ENCODE data around the gene GBF1.

GBF1 gene

DNA sequence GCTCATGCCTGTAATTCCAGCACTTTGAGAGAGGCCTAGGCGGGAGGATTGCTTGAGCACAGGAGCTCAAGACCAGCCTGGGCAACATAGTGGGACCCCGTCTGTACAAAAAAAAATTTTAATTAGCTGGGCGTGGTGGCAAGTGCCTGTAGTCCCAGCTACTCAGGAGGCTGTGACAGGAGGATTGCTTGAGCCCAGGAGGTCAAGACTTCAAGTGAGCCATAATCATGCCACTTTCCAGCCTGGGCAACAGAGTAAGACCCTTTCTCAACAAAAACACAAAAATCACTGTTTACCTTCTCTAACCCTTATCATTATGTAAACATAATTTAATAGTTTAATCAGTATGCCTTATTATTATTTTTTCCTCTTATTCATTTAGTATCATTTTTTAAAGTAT, 44.5 kb downstream of the GBF1 start:
- Histone ChIP-seq H3K4me2 (ENCODE audit: insufficient read depth, low read length, poor library complexity, severe bottlenecking) (no peak overlapping the region), H3K4me3 (ENCODE audit: low read length in 2 of 2) (no peak overlapping the region), H3K14ac (ENCODE audit: low read length) (no peak overlapping the region), H3K9ac (ENCODE audit: low read depth, low read length, poor library complexity) (no peak overlapping the region), H2AFZ (ENCODE audit: low read length) (no peak overlapping the region), H3K23ac (ENCODE audit: low read depth, low read length, poor library complexity) (no peak overlapping the region), H3K18ac (ENCODE audit: low read length) (no peak overlapping the region), H2BK15ac (ENCODE audit: low read length) (no peak overlapping the region), H3K4me1 (ENCODE audit: control insufficient read depth in 2 of 2, insufficient read depth in 1 of 2, low read depth in 1 of 2, low read length in 2 of 2) (no peaks in the 10 kb centered on the region), H2BK5ac (ENCODE audit: low read length) (no peak overlapping the region), H4K8ac (ENCODE audit: low read depth, low read length) (no peak overlapping the region), H3K27me3 (ENCODE audit: control insufficient read depth in 3 of 3, insufficient read depth in 3 of 3, low read depth in 1 of 3, low read length in 3 of 3) (no peaks in the 10 kb centered on the region), H2BK12ac (ENCODE audit: low read length) (no peak overlapping the region), H3K36me3 (replicated peaks in 1 of 2; ENCODE audit: control insufficient read depth in 2 of 2, insufficient read depth in 2 of 2, low read length in 2 of 2) (no peaks in the 10 kb centered on the region), H4K91ac (ENCODE audit: low read depth, low read length, poor library complexity) (no peak overlapping the region), H3K27ac (replicated peaks; ENCODE audit: low read length) (no peak overlapping the region), H3K4ac (ENCODE audit: low read length) (no peak overlapping the region), H3K9me3 (replicated peaks in 1 of 2; ENCODE audit: control insufficient read depth in 2 of 2, insufficient read depth in 1 of 2, low read depth in 1 of 2, low read length in 2 of 2) (no peaks in the 10 kb centered on the region), H3K79me1 (ENCODE audit: low read depth, low read length) (no peaks in the 10 kb centered on the region), H2AK5ac (ENCODE audit: low read depth, low read length) (no peak overlapping the region), H2BK120ac (ENCODE audit: low read depth, low read length) (no peak overlapping the region)
- no peak for DNase-seq (ENCODE audit: low spot score)
- no CpG with 5 or more reads among the region's 3 CpGs for WGBS, 2 donors (ENCODE audit: extremely low coverage in 2 of 2, insufficient read length in 2 of 2, insufficient replicate concordance in 1 of 2)

DNA sequence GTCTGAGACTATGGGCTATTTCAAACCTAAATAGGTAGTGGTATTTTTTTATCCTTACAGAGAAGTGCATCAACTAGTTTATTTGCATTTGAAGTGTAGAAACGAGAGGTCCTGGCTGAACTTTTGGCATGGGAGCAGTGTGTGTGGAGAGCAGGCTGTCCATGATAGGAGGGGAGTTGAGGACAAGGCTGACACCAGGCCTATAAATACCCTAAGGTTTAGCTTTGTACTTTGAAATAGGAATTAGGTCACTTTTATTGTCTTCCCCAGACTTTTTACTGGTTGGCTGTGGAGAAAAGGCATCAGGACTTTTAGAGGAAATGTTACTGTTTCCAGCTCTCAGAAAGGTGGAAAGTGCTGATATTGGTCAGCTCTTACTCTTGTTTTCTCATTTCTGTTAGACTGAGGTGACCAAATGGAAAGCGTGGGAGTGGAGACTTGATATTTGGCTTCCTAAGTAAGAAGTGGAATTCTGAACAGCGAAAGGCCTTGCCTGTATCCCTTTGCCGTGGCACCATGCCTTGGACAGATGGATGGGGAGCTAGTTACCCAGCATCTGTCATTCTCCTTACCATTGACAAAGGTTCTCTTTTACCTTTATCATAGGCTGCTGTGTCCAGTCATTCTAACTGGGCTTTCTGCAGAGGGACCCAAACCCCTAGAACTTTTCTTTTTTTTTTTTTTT, 46.0 kb downstream of the GBF1 start:
- no peaks in the 10 kb centered on the region for H3K79me1 ChIP-seq (ENCODE audit: low read depth, low read length)
- H4K91ac ChIP-seq (ENCODE audit: low read depth, low read length, poor library complexity): no peak overlapping the region
- H3K9me3 ChIP-seq (replicated peaks in 1 of 2; ENCODE audit: control insufficient read depth in 2 of 2, insufficient read depth in 1 of 2, low read depth in 1 of 2, low read length in 2 of 2): no peaks in the 10 kb centered on the region
- no peaks in the 10 kb centered on the region for H3K36me3 ChIP-seq (replicated peaks in 1 of 2; ENCODE audit: control insufficient read depth in 2 of 2, insufficient read depth in 2 of 2, low read length in 2 of 2)
- DNase-seq (ENCODE audit: low spot score): no peak
- H3K27me3 ChIP-seq (ENCODE audit: control insufficient read depth in 3 of 3, insufficient read depth in 3 of 3, low read depth in 1 of 3, low read length in 3 of 3): no peaks in the 10 kb centered on the region
- H2BK15ac ChIP-seq (ENCODE audit: low read length): no peak overlapping the region
- H2BK12ac ChIP-seq (ENCODE audit: low read length): no peak overlapping the region
- WGBS, 2 donors (ENCODE audit: extremely low coverage in 2 of 2, insufficient read length in 2 of 2, insufficient replicate concordance in 1 of 2): no CpG with 5 or more reads among the region's 4 CpGs
- H3K4me1 ChIP-seq (ENCODE audit: control insufficient read depth in 2 of 2, insufficient read depth in 1 of 2, low read depth in 1 of 2, low read length in 2 of 2): no peaks in the 10 kb centered on the region
- no peak overlapping the region for H3K18ac ChIP-seq (ENCODE audit: low read length)
- no peak overlapping the region for H3K27ac ChIP-seq (replicated peaks; ENCODE audit: low read length)
- no peak overlapping the region for H2AFZ ChIP-seq (ENCODE audit: low read length)
- H3K4me3 ChIP-seq (ENCODE audit: low read length in 2 of 2): no peak overlapping the region
- H2AK5ac ChIP-seq (ENCODE audit: low read depth, low read length): no peak overlapping the region
- H2BK5ac ChIP-seq (ENCODE audit: low read length): no peak overlapping the region
- H3K4me2 ChIP-seq (ENCODE audit: insufficient read depth, low read length, poor library complexity, severe bottlenecking): no peak overlapping the region
- H3K23ac ChIP-seq (ENCODE audit: low read depth, low read length, poor library complexity): no peak overlapping the region
- no peak overlapping the region for H3K4ac ChIP-seq (ENCODE audit: low read length)
- H3K9ac ChIP-seq (ENCODE audit: low read depth, low read length, poor library complexity): no peak overlapping the region
- H3K14ac ChIP-seq (ENCODE audit: low read length): no peak overlapping the region
- no peak overlapping the region for H4K8ac ChIP-seq (ENCODE audit: low read depth, low read length)
- no peak overlapping the region for H2BK120ac ChIP-seq (ENCODE audit: low read depth, low read length)

DNA sequence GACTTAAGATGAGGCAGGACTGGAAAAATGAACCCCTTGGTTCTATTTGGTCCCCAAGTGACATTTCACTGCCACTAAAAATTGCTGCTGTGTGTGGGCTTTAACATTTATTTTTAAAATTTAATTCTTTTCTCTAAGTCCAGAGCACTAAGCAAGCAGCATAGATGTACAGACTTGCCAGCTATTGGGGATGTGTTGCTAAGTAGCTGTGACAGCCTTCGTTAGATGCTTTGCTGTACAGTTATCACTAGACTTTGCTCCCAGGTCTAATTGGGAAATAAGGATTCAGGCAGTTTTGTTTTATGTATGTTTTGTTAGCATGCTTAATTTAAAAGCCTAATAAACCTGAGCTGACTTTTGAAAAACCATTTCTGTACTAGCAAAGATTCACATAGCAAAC, 51.8 kb downstream of the GBF1 start:
- WGBS, 2 donors (ENCODE audit: extremely low coverage in 2 of 2, insufficient read length in 2 of 2, insufficient replicate concordance in 1 of 2): no CpG with 5 or more reads among the region's 1 CpG
- H3K4me3 ChIP-seq (ENCODE audit: low read length in 2 of 2): no peak overlapping the region
- no peak overlapping the region for H2BK120ac ChIP-seq (ENCODE audit: low read depth, low read length)
- H3K27me3 ChIP-seq (ENCODE audit: control insufficient read depth in 3 of 3, insufficient read depth in 3 of 3, low read depth in 1 of 3, low read length in 3 of 3): no peaks in the 10 kb centered on the region
- H3K18ac ChIP-seq (ENCODE audit: low read length): no peak overlapping the region
- no peak overlapping the region for H3K23ac ChIP-seq (ENCODE audit: low read depth, low read length, poor library complexity)
- H3K79me1 ChIP-seq (ENCODE audit: low read depth, low read length): peaks cover 2% of the 10 kb centered on the region
- no peak overlapping the region for H2BK12ac ChIP-seq (ENCODE audit: low read length)
- no peak overlapping the region for H3K4me2 ChIP-seq (ENCODE audit: insufficient read depth, low read length, poor library complexity, severe bottlenecking)
- no peaks in the 10 kb centered on the region for H3K9me3 ChIP-seq (replicated peaks in 1 of 2; ENCODE audit: control insufficient read depth in 2 of 2, insufficient read depth in 1 of 2, low read depth in 1 of 2, low read length in 2 of 2)
- no peak overlapping the region for H3K14ac ChIP-seq (ENCODE audit: low read length)
- H2AFZ ChIP-seq (ENCODE audit: low read length): no peak overlapping the region
- H3K9ac ChIP-seq (ENCODE audit: low read depth, low read length, poor library complexity): no peak overlapping the region
- DNase-seq (ENCODE audit: low spot score): no peak
- H3K4me1 ChIP-seq (ENCODE audit: control insufficient read depth in 2 of 2, insufficient read depth in 1 of 2, low read depth in 1 of 2, low read length in 2 of 2): peaks cover 0 to 4% of the 10 kb centered on the region in 2 donors
- no peak overlapping the region for H3K27ac ChIP-seq (replicated peaks; ENCODE audit: low read length)
- no peak overlapping the region for H2BK15ac ChIP-seq (ENCODE audit: low read length)
- H4K8ac ChIP-seq (ENCODE audit: low read depth, low read length): no peak overlapping the region
- H2BK5ac ChIP-seq (ENCODE audit: low read length): no peak overlapping the region
- no peak overlapping the region for H2AK5ac ChIP-seq (ENCODE audit: low read depth, low read length)
- H4K91ac ChIP-seq (ENCODE audit: low read depth, low read length, poor library complexity): no peak overlapping the region
- H3K4ac ChIP-seq (ENCODE audit: low read length): no peak overlapping the region
- no peaks in the 10 kb centered on the region for H3K36me3 ChIP-seq (replicated peaks in 1 of 2; ENCODE audit: control insufficient read depth in 2 of 2, insufficient read depth in 2 of 2, low read length in 2 of 2)

DNA sequence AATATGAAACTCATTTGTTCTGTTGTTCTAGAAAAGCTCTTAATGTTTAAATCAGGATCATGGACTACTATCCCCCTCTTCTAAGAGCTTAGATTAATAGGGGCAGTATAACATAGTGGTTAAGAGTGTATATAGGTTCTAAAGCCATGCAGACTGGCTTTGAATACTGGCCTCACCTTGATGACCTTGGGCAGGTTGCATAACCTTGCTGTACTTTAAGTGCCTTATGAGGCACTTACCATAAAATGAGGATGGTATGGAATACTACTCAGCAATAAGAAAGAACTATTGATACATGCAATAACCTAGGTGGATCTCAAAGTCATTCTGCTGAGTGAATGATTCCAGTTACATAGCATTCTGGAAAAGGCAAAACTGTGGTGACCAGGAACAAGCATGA, 53.6 kb downstream of the GBF1 start:
- Histone ChIP-seq H3K27me3 (ENCODE audit: control insufficient read depth in 3 of 3, insufficient read depth in 3 of 3, low read depth in 1 of 3, low read length in 3 of 3) (no peaks in the 10 kb centered on the region), H3K36me3 (replicated peaks in 1 of 2; ENCODE audit: control insufficient read depth in 2 of 2, insufficient read depth in 2 of 2, low read length in 2 of 2) (no peaks in the 10 kb centered on the region), H2AFZ (ENCODE audit: low read length) (no peak overlapping the region), H3K9ac (ENCODE audit: low read depth, low read length, poor library complexity) (no peak overlapping the region), H2BK12ac (ENCODE audit: low read length) (no peak overlapping the region), H3K4ac (ENCODE audit: low read length) (no peak overlapping the region), H3K4me1 (ENCODE audit: control insufficient read depth in 2 of 2, insufficient read depth in 1 of 2, low read depth in 1 of 2, low read length in 2 of 2) (peaks cover 0 to 4% of the 10 kb centered on the region in 2 donors), H3K27ac (replicated peaks; ENCODE audit: low read length) (no peak overlapping the region), H3K4me3 (ENCODE audit: low read length in 2 of 2) (no peak overlapping the region), H3K14ac (ENCODE audit: low read length) (no peak overlapping the region), H2BK15ac (ENCODE audit: low read length) (no peak overlapping the region), H3K79me1 (ENCODE audit: low read depth, low read length) (peaks cover 2% of the 10 kb centered on the region), H2BK5ac (ENCODE audit: low read length) (no peak overlapping the region), H4K8ac (ENCODE audit: low read depth, low read length) (no peak overlapping the region), H3K18ac (ENCODE audit: low read length) (no peak overlapping the region), H3K23ac (ENCODE audit: low read depth, low read length, poor library complexity) (no peak overlapping the region), H3K9me3 (replicated peaks in 1 of 2; ENCODE audit: control insufficient read depth in 2 of 2, insufficient read depth in 1 of 2, low read depth in 1 of 2, low read length in 2 of 2) (peaks cover 2 to 4% of the 10 kb centered on the region in 2 donors), H4K91ac (ENCODE audit: low read depth, low read length, poor library complexity) (no peak overlapping the region), H3K4me2 (ENCODE audit: insufficient read depth, low read length, poor library complexity, severe bottlenecking) (no peak overlapping the region), H2AK5ac (ENCODE audit: low read depth, low read length) (no peak overlapping the region), H2BK120ac (ENCODE audit: low read depth, low read length) (no peak overlapping the region)
- no peak for DNase-seq (ENCODE audit: low spot score)
